ENCODE results near the gene CCDC124.
"Not testable (repeated sequence)": the region's sequence is repeated elsewhere in the genome, so short reads cannot be mapped to it uniquely, and the experiment has no call there.

The CCDC124 gene

GRCh38 chr19:17986569-17986968 is 53.8 kb downstream of the CCDC124 start:
- not testable (repeated sequence) for DNase-seq (ENCODE audit: low spot score)

GRCh38 chr19:17988161-17988560 is 55.3 kb downstream of the CCDC124 start:
- no peak for DNase-seq (ENCODE audit: low spot score)

GRCh38 chr19:17989425-17990094 is 56.7 kb downstream of the CCDC124 start:
- no peak for DNase-seq (ENCODE audit: low spot score)

GRCh38 chr19:17993076-17993813 is 60.4 kb downstream of the CCDC124 start:
- DNase-seq (ENCODE audit: low spot score): no peak

All from HuH-7 (cell line).